Measurements from ENCODE around the gene MYOM1.

Gene MYOM1

GRCh38 chr18:3247240-3248061 is 27.7 kb upstream of the MYOM1 start, which contains the start of gene MYL12A:
Gene MYL12A, plus strand, starts transcription at chr18:3247801. Its CDS starts 5,447 bp downstream, at chr18:3253248.
- H3K27ac ChIP-seq: peak within 1 kb of the TSS; percentile 96
- TF ChIP-seq, protein P1, sequence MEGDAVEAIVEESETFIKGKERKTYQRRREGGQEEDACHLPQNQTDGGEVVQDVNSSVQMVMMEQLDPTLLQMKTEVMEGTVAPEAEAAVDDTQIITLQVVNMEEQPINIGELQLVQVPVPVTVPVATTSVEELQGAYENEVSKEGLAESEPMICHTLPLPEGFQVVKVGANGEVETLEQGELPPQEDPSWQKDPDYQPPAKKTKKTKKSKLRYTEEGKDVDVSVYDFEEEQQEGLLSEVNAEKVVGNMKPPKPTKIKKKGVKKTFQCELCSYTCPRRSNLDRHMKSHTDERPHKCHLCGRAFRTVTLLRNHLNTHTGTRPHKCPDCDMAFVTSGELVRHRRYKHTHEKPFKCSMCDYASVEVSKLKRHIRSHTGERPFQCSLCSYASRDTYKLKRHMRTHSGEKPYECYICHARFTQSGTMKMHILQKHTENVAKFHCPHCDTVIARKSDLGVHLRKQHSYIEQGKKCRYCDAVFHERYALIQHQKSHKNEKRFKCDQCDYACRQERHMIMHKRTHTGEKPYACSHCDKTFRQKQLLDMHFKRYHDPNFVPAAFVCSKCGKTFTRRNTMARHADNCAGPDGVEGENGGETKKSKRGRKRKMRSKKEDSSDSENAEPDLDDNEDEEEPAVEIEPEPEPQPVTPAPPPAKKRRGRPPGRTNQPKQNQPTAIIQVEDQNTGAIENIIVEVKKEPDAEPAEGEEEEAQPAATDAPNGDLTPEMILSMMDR (conservative IDR thresholded peaks at IDR 0.05): no peak

DNA sequence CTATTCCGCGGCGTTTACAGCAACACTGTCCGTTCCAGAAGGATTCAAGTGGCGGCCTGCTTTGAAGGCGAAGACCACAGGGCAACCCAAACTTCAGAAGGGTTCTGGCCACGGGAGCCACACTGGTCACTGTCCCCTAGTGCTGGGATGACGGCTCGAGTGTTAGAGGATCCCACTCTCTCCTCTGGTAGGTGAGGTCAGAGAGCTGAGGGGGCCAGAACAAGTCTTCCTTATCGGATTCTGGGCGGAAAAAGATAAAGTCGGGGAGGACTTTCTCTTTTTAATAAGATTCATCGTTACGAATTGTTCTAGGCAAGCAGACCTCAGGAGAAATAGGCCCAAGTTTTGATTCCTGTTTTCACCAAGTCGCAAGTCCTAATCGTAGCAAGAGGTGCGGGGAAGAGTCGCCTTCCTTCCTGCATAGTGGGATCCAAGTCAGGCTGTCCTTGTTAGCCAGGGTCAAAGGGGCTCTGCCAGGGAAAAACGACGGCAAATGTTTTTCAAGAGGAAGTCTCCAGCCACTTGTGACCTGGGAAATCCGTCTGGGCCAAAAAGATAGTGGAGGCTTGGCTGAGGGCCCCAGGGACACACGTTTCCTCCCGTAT is 27.0 kb upstream of the MYOM1 start:
- peak overlapping the region; percentile 96 for H3K27ac ChIP-seq
- TF ChIP-seq, protein P1 (conservative IDR thresholded peaks at IDR 0.05): no peak

DNA sequence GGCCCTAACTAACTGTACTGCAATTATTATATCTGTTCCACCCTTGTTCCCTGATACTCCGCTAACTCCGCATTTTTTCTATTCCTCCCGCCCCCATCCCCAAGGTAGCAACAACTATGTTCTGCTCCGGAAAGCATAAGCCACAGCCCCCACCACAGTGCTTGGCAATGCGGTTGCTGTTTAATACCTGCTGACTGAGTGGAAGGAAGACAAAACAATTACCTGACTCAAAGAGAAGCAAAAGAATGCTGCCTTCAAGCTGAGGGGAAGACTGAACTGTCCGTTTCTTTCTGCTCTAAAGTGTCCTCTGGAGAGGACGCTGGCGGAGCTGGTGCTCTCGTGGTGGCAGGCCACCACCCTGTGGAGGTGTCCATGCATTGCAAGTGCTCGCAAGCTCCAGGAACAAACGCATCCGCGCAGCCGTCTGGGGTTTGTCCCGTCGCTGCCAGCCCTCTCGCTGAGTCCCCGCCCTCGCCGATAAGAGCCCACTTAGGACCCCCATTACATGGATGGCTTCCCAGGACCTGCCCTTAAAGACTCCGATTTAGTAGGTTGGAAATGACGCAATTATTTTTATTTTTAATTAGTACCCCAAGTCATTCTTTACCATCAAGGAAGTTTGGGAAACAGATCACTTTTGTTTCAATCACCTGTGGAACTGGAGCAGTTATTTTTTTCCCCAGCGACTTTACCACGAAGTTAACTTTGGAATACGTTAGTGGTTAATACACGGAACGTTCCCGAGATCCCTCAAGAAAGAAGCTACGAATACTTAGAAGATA is 26.3 kb upstream of the MYOM1 start:
- H3K27ac ChIP-seq: peak overlapping the region; percentile 96

GRCh38 chr18:3245185-3245564 is 25.4 kb upstream of the MYOM1 start:
- no peak overlapping the region for H3K27ac ChIP-seq
- TF ChIP-seq, protein P1 (conservative IDR thresholded peaks at IDR 0.05): no peak

More for the DNA sequence above, 26.3 kb upstream of the MYOM1 start:
- TF ChIP-seq, protein P1 (conservative IDR thresholded peaks at IDR 0.05): peak; percentile 95

DNA sequence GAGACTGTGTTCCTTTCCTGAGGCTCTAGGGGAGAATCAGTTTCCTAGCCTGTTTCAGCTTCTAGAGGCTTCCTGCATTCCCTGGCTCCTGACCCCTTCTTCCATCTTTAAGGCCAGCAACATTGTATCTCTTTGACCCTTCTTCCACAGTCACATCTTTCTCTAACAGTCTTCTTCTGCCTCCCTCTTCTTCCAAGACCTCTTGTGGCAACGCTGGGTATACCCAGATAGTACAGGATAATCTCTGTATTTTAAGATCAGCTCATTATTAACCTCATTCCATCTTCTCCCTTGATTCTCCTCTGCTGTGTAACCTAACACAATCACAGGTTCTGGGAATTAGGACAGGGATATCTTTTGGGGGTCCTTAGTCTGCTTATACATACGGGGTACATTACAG is 19.0 kb upstream of the MYOM1 start:
- TF ChIP-seq, protein P1 (conservative IDR thresholded peaks at IDR 0.05): peak; percentile 43

GRCh38 chr18:3236470-3236869 is 16.7 kb upstream of the MYOM1 start:
- no peak overlapping the region for H3K27ac ChIP-seq
- TF ChIP-seq, protein P1 (conservative IDR thresholded peaks at IDR 0.05): no peak

More for the DNA sequence above, 19.0 kb upstream of the MYOM1 start:
- H3K27ac ChIP-seq: no peak overlapping the region

DNA sequence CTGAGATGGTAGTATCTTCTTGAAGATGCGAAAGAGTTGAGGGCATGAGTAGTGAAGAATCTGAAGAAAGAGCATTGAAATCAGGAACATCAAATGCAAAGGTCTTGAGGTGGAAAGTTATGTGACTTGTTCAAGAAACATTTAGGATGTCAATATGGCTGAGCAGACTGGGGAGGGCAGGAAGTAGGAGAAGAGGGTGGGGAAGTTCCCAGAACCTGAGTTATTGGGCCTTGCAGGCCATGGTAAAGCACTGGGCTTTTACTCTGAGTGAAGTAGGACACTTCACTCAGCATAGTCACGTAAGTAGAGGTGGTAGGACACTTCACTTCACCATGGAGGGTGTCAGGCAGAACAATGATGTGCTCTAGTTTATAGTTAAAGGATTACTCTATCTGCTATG is 16.1 kb upstream of the MYOM1 start:
- TF ChIP-seq, protein P1 (conservative IDR thresholded peaks at IDR 0.05): no peak
- H3K27ac ChIP-seq: no peak overlapping the region
